Activated naive CD4-positive, alpha-beta T cell treated with anti-CD3 and anti-CD28 coated beads, Interleukin-2, amount 50 U/mL, for 24 hours (primary cell): ENCODE measurements around the gene SLC44A4.
"Not testable (repeated sequence)": the region's sequence is repeated elsewhere in the genome, so short reads cannot be mapped to it uniquely, and the experiment has no call there.

Experiments used
- H3K27ac Mint-ChIP-seq: one replicate; pipeline ENCODE4 v1.8.0; 2021; ENCODE audit warnings: mild to moderate bottlenecking, mixed read lengths
- H3K27me3 Mint-ChIP-seq: one replicate; pipeline ENCODE4 v1.8.0; 2021; ENCODE audit warnings: mixed read lengths
- H3K36me3 Mint-ChIP-seq: one replicate; pipeline ENCODE4 v1.8.0; 2021; ENCODE audit warnings: mixed read lengths
- H3K4me1 Mint-ChIP-seq: one replicate; pipeline ENCODE4 v1.8.0; 2021; ENCODE audit warnings: mixed read lengths
- H3K4me3 Mint-ChIP-seq: one replicate; pipeline ENCODE4 v1.8.0; 2021; ENCODE audit warnings: mild to moderate bottlenecking, mixed read lengths
- H3K9me3 Mint-ChIP-seq: one replicate; pipeline ENCODE4 v1.8.0; 2021; ENCODE audit warnings: mixed read lengths

Gene SLC44A4

DNA sequence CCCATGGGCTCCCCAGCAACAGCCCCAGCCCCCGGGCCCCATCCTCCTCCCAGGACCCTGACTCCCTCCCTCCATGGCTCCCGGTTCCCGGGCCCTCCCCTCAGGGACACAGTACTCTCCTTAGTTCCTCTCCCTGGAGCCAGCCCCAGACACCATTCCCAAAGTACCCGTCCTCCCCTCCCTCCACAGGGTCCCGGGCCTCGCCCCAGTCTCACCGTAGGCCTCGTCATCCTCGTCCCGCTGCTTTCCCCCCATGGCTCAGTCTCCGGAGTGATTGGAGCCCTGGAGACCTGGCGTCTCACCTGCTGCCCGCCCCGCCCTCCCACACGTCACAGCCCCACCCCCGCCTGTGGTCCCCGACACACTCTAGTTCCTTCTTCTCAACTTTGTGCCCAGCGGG, at the start of gene SLC44A4:
Gene SLC44A4, minus strand, starts transcription at position 272 of the 400 bp plus-strand sequence. Its CDS starts 17 bp downstream, at position 255.
- Mint-ChIP-seq H3K4me3 (no peak within 1 kb of the TSS), H3K9me3 (no peaks in the 10 kb centered on the region), H3K27ac (no peak within 1 kb of the TSS)

DNA sequence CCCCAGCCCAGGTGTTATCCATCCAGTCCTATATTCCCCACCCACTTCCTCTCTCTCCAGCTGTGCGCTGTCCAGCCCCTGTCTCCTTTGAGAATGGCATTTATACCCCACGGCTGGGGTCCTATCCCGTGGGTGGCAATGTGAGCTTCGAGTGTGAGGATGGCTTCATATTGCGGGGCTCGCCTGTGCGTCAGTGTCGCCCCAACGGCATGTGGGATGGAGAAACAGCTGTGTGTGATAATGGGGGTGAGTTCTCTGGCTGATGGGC, 49.8 kb upstream of the SLC44A4 start:
- Mint-ChIP-seq H3K4me1 (no peaks in the 10 kb centered on the region), H3K4me3 (no peak overlapping the region), H3K27me3 (peaks cover 3% of the 10 kb centered on the region), H3K36me3 (no peaks in the 10 kb centered on the region), H3K9me3 (no peaks in the 10 kb centered on the region), H3K27ac (no peak overlapping the region)

More for the DNA sequence above, at the start of gene SLC44A4:
- Mint-ChIP-seq H3K36me3 (peaks cover 13% of the 10 kb centered on the region), H3K4me1 (no peaks in the 10 kb centered on the region), H3K27me3 (no peaks in the 10 kb centered on the region)

DNA sequence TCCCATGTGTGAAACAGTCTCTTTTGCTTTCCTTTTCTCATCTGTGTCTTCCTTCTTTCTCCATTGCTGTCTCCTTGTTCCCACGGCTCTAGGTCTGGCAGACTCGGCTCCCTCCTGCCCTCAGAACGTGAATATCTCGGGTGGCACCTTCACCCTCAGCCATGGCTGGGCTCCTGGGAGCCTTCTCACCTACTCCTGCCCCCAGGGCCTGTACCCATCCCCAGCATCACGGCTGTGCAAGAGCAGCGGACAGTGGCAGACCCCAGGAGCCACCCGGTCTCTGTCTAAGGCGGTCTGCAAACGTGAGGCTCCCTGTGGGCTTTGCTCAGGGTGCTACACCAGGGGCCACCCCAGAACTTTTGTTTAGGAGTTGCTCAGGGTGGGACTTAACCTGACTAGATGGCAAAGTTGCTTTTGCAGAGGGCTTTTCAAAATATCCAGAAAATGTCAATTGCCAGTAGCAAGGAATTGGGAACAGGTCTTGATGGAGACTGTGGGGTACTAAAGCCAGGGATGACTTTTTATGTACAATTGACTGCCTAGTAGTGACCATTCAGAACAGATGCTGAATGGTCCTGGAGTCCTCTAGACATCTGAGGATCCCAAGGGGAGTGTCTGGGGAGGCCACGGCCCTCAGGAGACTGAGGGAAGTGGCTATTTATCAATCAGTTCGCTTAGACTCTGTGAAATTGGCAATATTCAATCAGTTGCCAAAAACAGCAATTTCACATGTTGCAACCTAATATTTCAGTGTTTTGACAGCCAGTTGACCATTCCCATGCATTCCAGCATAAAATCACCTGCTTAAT, 49.3 kb upstream of the SLC44A4 start:
- Mint-ChIP-seq H3K4me3 (no peak overlapping the region), H3K27me3 (peaks cover 2% of the 10 kb centered on the region), H3K36me3 (no peaks in the 10 kb centered on the region), H3K9me3 (no peaks in the 10 kb centered on the region), H3K4me1 (no peaks in the 10 kb centered on the region), H3K27ac (no peak overlapping the region)

GRCh38 chr6:31927242-31927862, 48.6 kb upstream of the SLC44A4 start, which contains the start of gene C2:
C2 (plus strand) TSS chr6:31927717; CDS start chr6:31927753, 36 bp downstream.
- Mint-ChIP-seq H3K4me1 (no peaks in the 10 kb centered on the region), H3K4me3 (no peak within 1 kb of the TSS), H3K9me3 (no peaks in the 10 kb centered on the region), H3K27ac (no peak within 1 kb of the TSS), H3K36me3 (no peaks in the 10 kb centered on the region), H3K27me3 (peaks cover 2% of the 10 kb centered on the region)

DNA sequence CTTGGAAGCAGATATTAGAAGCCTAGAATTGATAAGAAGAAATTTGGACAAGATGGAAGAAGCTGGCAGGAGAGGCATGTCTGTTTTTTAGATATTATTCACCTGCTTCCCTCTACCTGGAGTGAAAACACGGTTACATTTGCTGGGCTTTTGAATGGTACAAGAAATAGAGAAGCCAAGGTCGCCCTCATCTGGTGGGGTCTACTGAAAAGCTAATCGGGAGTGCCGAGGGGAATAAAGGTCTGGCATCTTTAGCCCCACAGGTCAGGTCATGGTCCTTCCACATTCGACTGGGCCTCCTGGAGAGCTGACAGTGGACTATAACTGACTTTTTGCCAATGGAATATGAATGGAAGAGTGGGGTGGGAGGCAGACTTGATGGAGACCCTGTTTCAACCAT, 44.1 kb upstream of the SLC44A4 start:
- Mint-ChIP-seq H3K9me3 (no peaks in the 10 kb centered on the region), H3K4me3 (no peak overlapping the region), H3K36me3 (no peaks in the 10 kb centered on the region), H3K27ac (peak overlapping the region; percentile 73), H3K4me1 (no peaks in the 10 kb centered on the region), H3K27me3 (no peaks in the 10 kb centered on the region)

GRCh38 chr6:31920811-31921210, 42.0 kb upstream of the SLC44A4 start:
- Mint-ChIP-seq H3K27me3 (no peaks in the 10 kb centered on the region), H3K27ac (no peak overlapping the region), H3K9me3 (no peaks in the 10 kb centered on the region), H3K36me3 (no peaks in the 10 kb centered on the region), H3K4me3 (no peak overlapping the region), H3K4me1 (no peaks in the 10 kb centered on the region)

- Mint-ChIP-seq H3K4me1 (no peaks in the 10 kb centered on the region), H3K36me3 (no peaks in the 10 kb centered on the region), H3K27me3 (no peaks in the 10 kb centered on the region), H3K9me3 (no peaks in the 10 kb centered on the region), H3K4me3 (no peak overlapping the region), H3K27ac (no peak overlapping the region)
These were observed 41.0 kb upstream of the SLC44A4 start for GRCh38 chr6:31919624-31920303.

DNA sequence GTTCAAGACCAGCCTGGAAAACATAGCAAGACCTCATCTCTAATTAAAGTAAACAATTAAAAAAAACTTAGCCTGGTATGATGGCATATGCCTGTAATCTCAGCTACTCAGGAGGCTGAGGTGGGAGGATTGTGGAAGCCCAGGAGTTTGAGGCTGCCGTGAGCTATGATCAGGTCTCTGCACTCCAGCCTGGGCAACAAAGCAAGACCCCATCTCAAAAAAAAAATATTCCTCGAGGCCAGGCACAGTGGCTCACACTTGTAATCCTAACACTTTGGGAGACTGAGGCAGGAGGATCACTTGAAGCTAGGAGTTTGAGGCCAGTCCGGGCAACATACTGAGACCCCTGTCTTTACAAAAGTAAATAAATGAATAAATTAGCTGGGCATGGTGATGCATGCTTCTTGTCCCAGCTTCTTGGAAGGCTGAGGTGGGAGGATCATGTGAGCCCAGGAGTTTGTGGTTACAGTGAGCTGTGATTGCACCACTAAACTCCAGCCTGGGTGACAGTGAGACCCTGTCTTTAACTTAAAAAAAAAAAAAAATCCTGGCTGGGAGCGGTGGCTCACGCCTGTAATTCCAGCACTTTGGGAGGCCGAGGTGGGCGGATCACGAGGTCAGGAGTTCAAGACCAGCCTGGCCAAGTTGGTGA, 39.4 kb upstream of the SLC44A4 start:
- H3K4me3 Mint-ChIP-seq = no peak overlapping the region
- no peak overlapping the region for H3K27ac Mint-ChIP-seq
- no peaks in the 10 kb centered on the region for H3K9me3 Mint-ChIP-seq
- no peaks in the 10 kb centered on the region for H3K36me3 Mint-ChIP-seq
- H3K4me1 Mint-ChIP-seq = no peaks in the 10 kb centered on the region
- no peaks in the 10 kb centered on the region for H3K27me3 Mint-ChIP-seq

DNA sequence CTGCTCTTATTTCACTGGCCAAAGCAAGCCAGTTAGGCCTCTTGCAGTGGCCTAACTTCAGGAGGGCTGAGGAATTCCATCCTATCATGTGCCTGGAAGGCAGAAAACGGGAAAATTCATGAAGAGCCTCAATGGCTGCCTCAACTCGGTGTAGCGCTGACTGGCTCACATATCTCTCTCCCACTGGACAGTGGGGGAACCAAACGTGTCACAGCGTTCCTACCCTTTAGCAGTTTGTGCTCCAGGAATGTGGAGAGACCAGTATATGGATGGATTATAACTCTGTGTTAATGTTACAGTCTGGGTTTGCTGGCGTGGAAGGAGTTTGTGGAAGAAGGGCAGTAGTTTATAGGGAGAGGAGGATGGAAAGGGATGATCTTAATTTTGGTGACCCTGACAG, 37.0 kb upstream of the SLC44A4 start:
- Mint-ChIP-seq H3K4me3 (no peak overlapping the region), H3K27ac (no peak overlapping the region), H3K36me3 (no peaks in the 10 kb centered on the region), H3K27me3 (no peaks in the 10 kb centered on the region), H3K4me1 (no peaks in the 10 kb centered on the region), H3K9me3 (no peaks in the 10 kb centered on the region)

DNA sequence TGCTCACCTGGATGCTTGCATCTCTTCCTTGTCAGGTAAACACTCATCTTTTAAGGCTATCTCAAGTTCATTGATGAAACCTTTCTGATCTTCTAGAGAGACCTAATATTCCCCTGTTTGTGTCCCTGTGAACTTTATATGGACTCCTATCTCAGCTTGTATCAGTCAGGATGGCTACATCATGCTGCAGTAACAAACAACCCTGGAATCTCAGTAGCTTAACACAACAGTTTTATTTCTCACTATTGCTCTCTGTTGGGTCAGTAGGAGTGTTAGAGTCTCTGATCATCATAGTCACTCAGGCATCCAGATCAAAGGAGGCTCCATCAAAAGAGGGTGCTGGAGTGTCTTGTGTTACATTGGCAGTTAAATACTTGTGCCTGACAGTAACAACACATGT, 36.6 kb upstream of the SLC44A4 start:
- Mint-ChIP-seq H3K4me3 (no peak overlapping the region), H3K36me3 (no peaks in the 10 kb centered on the region), H3K27me3 (no peaks in the 10 kb centered on the region), H3K27ac (no peak overlapping the region), H3K9me3 (no peaks in the 10 kb centered on the region), H3K4me1 (peaks cover under 1% of the 10 kb centered on the region)

GRCh38 chr6:31911826-31912585, 33.2 kb upstream of the SLC44A4 start:
- Mint-ChIP-seq H3K4me3 (no peak overlapping the region), H3K27me3 (no peaks in the 10 kb centered on the region), H3K36me3 (no peaks in the 10 kb centered on the region), H3K27ac (no peak overlapping the region), H3K4me1 (peaks cover 3% of the 10 kb centered on the region), H3K9me3 (no peaks in the 10 kb centered on the region)

- not testable (repeated sequence) for H3K27ac Mint-ChIP-seq
These were observed 30.5 kb upstream of the SLC44A4 start for GRCh38 chr6:31909298-31909697.

DNA sequence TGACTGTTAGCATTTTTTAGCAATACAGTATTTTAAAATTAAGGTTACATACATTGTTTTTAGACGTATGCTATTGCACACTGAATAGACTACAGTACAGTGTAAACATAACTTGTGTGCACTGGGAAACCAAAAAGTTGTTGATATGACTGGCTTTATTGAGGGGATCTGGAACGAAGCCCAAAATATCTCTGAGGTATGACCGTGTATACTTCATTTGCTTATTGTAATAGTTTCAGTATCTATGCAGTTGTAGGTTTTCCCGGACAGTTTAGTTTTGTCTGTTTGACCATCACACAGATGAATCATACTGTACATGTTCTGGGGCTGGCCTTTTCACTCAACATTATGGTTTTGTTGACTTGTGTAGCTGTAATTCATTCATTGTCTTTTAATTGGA, 30.0 kb upstream of the SLC44A4 start:
- Mint-ChIP-seq H3K27ac (no peak overlapping the region), H3K4me3 (no peak overlapping the region), H3K4me1 (peaks cover 3% of the 10 kb centered on the region)

More at GRCh38 chr6:31909298-31909697, 30.5 kb upstream of the SLC44A4 start:
- H3K4me1 Mint-ChIP-seq, H3K9me3 Mint-ChIP-seq, H3K4me3 Mint-ChIP-seq, H3K36me3 Mint-ChIP-seq, H3K27me3 Mint-ChIP-seq: not testable (repeated sequence)

DNA sequence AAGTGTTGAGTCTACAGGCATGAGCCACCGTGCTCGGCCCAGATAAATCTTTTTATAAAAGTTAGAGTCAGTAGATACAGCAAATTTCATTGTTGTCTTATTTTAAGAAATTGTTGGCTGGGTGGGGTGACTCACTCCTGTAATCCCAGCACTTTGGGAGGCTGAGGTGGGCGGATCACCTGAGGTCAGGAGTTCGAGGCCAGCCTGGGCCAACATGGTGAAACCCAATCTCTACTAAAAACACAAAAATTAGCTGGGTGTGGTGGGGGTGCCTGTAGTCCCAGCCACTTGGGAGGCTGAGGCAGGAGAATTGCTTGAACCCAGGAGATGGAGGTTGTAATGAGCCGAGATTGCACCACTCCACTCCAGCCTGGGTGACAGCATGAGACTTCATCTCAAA, 29.5 kb upstream of the SLC44A4 start:
- not testable (repeated sequence) for H3K9me3 Mint-ChIP-seq, H3K4me1 Mint-ChIP-seq, H3K27ac Mint-ChIP-seq, H3K4me3 Mint-ChIP-seq, H3K36me3 Mint-ChIP-seq, H3K27me3 Mint-ChIP-seq

More for the DNA sequence above, 30.0 kb upstream of the SLC44A4 start:
- Mint-ChIP-seq H3K9me3 (no peaks in the 10 kb centered on the region), H3K27me3 (no peaks in the 10 kb centered on the region), H3K36me3 (no peaks in the 10 kb centered on the region)

GRCh38 chr6:31907158-31907813, 28.5 kb upstream of the SLC44A4 start:
- peaks cover 12% of the 10 kb centered on the region for H3K4me1 Mint-ChIP-seq
- no peak overlapping the region for H3K27ac Mint-ChIP-seq
- H3K4me3 Mint-ChIP-seq = no peak overlapping the region
- H3K9me3 Mint-ChIP-seq = no peaks in the 10 kb centered on the region
- no peaks in the 10 kb centered on the region for H3K27me3 Mint-ChIP-seq
- no peaks in the 10 kb centered on the region for H3K36me3 Mint-ChIP-seq
